HG02610 (cell line): ENCODE results near the gene TBPL2.
"Not testable (repeated sequence)": the region's sequence is repeated elsewhere in the genome, so short reads cannot be mapped to it uniquely, and the experiment has no call there.

Experiments
- ATAC-seq: cut with Tn5 transposase; IDR thresholded peaks from one replicate; pipeline ENCODE4 v1.9.1; 2021; ENCODE audit warnings: mild to moderate bottlenecking, moderate library complexity; ENCODE audit not compliant: unreplicated experiment

Gene TBPL2

DNA sequence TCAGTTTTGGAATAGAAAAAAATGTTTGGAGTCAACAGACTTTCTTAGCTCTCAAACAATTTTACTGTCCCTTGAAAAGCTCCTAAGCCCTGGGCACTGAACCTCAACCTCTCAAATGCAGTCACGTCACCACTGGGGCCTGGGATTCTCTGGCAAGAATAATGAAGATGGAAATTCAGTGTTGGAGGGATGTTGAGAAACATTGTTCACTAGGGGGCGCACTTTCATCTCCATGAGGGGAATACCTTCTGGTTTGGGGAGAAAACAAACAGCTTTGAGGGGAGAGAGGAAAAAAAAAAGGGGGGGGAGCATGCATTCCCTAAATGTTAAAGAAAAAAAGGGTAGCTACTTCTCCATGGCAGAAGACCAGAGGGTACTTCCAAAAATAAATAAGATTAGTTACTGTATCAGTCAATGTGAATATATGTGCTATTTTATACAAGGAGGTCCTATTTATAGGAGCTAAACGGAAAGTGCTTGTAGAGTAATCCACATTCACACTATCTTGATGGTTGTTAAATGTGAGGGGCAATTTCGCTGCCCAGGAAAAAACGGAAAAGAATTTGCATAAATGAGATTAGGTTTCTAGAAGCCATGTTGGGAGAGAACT is 5.8 kb upstream of the TBPL2 start:
- ATAC-seq = no peak

DNA sequence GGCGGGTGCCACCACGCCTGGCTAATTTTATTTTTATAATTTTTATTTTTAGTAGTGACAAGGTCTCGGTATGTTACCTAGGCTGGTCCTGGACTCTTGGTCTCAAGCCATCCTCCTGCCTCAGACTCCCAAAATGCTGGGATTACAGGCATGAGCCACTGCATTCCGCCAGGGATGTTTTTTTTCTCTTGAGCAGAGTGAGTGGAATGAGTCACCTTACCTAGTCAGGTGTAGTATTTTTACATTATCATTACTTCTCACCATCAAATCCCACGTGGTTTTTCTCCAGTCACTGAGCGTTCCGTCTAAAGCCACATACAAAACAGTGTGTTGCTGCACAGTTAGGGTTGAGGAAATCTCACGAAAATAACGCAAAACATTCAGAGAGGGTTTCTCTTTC is 870 bp upstream of the TBPL2 start:
- ATAC-seq = no peak

DNA sequence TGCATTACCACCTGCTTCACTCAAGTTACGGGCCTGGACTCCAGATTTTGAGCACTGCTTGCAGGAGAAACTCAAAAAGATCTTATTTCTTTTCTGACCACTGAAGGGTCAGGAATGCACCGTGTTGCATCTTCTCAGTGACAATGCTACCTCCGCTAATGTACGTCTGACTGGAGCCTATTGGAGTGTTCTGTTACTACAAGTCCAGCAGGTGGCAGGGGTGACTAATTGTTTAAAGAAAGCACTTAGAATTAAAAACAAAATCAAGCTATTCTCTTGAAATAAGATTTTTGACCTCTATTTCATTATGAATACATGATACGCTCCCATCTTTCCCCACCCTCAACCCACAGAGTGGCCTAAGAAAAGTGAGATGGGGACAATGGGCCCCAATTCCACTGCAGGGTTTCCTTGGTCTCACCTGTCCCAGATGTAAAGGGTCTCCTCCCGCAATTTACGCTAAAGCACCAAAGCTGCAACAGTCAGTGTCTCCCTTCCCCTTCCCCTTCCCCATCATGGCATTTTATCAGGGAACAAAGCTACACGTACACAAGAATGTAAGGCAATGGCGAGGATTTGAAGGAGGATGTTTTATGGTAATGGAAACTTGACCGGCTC is 2.2 kb downstream of the TBPL2 start:
- no peak for ATAC-seq

DNA sequence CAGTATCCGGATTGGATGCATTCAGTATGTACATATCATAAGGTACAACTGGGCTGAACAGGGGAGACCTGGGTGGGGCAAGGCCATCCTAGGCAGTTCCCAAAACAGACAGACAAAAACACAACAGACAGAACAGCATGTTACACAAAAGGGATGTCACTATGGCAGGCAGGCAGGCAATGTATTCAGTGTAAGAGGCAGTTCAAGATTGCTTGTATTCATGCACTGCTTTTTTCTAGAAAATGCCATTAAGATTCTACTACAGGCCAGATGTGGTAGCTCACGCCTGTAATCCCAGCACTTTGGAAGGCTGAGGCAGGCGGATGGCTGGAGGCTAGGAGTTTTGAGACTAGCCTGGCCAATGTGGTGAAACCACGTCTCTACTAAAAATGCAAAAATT is 3.5 kb downstream of the TBPL2 start:
- ATAC-seq = no peak

DNA sequence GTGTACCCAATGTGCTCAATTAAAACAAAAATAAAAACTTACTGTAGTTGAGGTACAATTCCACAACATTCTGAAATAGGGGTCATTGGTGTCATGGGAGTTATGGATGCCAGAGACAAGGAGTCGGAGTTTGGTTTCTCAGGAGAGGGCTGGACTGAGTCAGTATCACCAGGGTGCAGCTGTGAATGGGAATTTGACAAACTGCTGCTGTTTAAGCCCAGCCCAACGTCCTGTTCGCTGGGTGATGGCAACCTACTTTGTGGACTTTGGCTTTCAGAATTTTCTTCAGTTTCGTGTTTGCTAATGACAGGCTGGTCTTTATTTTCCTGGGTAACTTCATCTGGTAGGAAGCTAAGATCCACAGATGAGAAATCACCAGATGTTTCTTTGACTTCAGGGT is 3.9 kb downstream of the TBPL2 start:
- ATAC-seq = no peak

DNA sequence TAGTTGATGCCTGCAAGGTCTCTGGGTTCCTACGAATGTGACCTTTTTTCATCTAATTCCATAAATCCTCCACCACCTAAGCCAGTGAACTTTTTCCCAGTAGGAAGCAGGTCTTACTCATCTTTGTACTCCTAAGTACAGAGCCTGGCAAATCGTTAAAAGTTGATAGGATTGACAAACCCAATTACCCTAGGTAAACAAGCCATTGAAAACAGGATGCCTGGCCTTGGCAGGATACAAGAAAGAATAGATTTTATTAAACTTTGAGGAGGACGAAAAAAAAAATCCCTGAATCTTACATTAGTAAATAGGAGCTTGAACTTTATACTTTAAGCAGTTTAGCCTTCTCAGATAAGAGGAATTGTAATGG is 5.6 kb downstream of the TBPL2 start:
- no peak for ATAC-seq

DNA sequence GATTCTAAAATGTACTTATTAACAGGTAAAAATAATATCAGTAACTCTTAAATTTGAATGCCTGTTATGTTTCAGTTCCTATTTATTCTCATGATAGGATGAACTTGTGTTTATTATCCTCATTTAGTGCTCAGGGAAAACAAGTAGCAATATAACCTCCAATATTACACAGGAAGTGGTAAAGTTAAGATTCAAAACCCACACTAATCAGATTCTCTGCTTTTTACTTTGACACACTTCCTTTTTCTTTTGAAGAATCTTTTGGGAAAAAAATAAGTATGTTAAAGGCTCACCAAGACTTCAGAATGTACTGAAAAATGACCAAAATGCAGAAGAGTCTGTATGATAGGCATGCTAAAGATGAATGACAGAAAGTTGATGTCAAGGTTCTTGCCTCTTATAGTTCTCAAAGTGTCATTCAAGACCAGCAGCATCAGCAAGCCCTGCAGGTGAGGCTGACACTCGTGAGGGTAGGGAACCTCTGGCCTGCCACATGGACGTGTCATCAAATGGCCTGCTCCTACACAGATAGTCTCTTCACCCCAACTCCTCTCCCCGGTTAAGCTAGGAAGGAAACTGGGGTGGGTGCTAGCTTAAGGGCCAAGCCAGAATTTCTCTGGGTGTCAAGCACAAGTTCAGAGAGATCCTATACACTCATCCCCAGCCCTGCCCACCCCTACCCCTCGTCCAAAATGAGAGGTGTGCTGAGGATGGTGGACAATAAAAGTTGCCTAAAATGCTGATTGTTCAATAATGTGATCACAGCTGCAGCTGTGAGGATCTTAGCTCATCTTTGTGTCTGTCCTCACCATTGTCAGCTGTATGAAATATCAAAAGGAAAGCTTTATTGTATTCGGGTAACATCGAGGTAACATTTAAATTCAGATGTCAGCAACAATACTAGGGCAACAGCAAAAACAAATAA is 6.3 kb downstream of the TBPL2 start:
- ATAC-seq = no peak

DNA sequence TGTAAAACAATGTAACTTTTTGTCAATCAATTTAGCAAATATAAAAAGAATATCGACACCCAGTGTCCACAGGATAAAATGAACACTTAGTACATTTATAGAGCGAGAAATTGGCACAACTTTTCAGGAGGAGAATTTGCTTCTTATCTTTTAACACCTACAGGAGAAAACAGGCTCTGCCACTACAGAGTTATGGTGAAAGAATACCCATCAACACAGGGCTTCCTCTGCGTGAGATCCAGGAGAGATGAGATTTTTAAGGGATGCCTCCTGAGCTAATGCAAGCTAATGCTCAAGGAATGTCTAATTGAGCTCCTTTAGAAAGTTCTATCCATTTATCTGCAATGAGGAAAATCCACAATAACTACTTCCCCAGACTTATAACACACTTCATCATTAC is 7.8 kb downstream of the TBPL2 start:
- ATAC-seq = no peak

DNA sequence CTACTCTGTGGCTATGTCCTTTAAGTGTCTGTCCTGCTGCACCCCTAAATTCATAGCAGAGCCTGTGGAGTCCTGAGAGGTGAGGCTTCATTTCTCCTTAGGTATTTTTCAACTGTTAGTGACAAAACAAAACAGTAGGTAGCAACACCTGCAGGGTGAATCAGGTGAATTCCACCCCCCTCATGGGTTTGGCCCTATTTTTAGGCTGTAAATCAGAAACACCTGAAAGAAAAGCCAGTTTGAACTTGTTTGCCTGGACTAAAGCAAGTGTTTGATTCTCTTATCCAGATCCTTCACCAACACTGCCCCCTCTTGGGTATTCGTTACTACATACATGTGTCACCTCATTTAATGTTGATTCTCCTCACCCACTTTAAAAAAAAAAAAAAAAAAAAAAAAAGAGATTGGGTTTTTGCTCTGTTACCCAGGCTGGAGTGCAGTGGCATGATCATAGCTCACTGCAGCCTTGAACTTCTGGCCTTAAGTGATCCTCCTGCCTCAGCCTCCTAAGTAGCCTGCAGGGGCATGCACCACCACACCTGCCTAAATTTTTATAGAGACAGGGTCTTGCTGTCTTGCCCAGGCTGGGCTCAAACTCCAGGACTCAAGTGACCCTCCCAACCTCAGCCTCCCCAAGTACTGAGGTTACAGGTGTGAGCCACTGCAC is 10.3 kb downstream of the TBPL2 start:
- peak; percentile 63 for ATAC-seq

DNA sequence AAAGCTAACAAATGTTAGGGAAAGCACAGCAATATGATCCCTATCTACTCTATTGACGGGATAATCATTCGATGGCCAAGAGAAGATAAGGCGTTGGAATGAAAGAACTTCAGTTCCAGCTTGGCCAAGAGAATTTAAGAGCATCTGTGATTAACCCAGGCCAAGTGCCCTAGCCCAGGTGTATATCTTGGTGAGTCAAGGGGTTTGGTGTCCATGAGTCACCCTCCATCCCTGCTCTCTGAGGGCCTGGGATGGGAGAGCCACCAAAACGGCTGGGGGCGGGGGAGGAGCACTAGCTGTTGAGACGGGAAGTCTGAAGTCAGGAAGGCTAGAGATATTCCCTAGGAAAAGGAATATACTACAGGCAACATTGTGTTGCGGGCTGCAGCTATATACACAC is 13.0 kb downstream of the TBPL2 start:
- no peak for ATAC-seq

DNA sequence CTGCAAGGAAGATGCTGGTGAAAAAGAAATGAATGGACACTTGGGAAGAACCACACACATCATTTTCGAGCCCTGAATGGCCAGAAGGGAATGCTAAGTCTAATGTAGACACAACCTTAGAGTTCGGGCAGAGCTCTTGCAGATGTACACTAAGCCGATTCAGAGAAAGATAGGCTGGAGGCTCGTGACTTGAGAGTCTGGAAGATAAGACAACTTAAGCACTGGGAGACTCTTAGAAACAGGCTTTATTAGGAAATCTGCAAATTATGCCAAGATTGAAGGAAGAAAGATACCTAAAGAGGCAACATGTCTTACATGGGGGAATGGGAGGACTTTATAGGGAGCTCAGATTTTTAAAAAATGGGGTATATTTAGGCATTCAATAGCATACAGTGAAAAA is 13.5 kb downstream of the TBPL2 start:
- ATAC-seq = no peak

DNA sequence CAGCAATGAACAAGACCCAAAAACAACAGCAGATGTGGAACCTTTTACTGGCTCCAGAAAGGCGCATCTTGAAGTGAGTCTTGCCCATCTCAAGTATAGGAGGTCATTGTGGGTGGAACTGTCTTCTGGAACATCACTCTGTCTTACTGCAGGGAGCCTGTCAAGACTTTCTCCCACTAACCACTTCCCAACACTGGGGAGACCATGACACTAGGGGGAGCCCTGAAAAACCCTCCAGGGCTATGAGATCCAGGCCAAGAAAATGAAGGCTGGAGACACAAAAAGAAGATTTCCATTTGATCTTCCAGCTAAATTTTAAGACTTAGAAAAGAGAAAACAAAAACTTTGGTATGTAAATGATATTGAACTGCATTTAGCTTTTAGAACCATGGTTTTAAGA is 15.3 kb downstream of the TBPL2 start:
- no peak for ATAC-seq

DNA sequence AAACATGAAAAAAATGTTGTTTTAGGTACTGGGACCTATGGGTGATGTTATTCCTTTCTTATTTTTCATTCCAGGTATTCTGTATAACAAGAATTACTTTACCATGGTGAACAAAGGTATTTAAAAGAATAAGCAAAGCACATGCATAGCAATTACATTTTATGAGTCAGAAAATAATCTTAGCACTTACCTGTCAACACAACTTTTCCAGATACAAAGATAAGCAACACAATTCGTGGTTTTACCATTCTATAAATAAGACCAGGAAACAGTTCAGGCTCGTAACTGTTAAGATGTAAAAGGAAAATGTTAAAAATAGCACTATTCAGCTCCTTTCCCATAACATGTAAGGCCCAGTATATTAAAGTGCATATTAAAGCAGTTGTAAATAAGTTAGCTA is 16.4 kb downstream of the TBPL2 start:
- no peak for ATAC-seq

DNA sequence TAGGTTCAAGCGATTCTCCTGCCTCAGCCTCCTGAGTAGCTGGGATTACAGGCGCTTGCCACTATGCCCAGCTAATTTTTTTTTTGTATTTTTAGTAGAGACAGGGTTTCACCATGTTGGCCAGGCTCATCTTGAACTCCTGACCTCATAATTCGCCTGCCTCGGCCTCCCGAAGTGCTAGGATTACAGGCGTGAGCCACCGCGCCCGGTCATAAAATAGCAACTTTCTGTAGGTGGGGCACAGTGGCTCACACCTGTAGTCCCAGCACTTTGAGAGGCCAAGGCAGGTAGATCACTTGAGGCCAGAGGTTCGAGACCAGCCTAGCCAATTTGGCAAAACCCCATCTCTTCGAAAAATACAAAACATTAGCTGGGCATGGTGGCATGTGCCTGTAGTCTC is 18.1 kb downstream of the TBPL2 start:
- not testable (repeated sequence) for ATAC-seq

DNA sequence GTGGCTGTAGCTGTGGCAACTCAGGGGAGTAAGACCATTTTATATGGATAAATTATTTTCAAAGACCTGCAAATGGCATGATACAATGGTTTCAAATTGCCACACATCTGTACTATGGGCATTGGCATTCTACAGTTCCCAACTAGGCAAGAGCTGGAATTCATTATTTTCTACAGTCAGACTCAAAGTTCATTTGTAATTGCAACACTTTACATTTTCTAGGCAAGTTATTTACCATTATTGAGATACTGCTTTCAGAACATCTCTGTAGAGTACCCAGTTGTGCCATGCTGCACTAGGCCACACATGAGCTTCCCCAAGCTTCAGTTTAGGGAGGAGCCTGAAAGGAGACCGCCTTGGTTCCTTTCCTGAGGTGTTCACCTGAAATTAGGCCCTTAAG is 20.8 kb downstream of the TBPL2 start:
- no peak for ATAC-seq

DNA sequence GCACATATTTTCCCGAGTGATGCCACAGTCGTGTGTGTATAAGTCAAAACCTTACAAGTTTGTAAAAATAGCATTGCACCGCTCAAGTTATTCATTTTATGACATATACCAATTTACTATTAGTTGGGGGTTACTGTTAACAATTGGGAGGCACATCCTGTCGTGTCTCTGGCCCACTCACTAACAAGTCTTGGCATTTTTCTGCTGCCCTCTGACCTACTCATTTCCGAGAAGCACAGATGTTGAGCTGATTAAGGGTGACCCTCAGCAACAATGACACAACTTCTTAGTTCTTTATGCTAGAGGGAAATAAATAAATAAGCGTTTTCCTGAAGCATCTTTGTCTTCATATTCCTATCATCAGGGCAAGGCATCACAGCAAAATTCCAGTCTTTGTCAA is 22.0 kb downstream of the TBPL2 start:
- ATAC-seq = no peak

DNA sequence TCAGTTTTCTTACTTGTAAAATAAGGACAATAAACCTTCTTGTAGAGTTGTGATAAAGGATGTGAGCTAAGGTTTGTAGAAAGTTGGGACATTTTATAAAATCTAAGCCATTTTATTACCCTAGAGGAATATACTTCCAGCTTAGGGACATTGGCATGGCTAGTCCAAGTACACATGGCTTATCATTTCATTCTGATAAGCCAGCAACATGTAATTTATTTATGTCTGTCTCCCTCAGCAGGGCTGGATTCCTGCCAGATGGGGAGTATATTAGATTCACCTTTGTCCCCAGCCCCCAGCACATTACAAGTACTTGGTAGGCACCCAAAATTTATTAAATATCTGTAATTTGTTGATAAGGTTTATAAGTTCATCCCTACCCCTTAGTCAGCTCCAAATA is 22.5 kb downstream of the TBPL2 start:
- ATAC-seq = no peak

DNA sequence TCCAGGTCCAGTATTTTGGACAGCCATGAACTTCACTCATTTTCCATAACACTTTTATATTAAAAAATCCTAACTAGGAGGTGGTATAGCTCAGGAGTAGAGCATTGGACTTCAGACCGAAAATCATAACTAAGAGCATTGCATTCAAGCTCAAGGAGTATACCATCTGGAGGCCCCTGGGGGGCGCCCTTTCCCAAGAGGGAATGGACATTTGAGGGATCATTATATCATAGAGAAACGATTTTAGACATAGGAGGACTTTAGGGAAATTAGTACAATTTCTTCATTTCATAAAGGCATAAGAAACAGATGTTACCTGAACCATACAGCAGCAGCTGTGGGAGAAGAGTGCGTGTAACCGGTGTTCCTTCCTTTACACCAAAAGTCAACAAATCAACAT is 23.6 kb downstream of the TBPL2 start:
- ATAC-seq = no peak

DNA sequence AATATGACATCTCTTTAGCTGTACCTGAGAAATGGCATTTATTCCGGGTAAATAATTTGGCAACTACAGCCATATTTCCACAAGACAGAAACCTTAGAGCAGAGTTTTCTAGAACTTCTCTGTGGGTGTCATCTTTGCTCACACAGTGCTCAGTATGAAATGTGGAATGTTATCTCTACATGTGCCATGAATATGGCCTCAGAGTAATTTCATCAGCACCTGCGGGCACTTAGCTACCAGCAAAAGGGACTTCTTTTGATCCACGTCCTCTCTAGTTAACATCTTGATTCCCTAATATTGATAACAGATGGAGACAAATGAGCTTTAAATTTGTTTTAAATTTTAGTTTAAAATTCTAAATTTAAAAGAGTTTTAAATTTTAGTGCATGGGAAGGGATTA is 25.9 kb downstream of the TBPL2 start:
- ATAC-seq = no peak

DNA sequence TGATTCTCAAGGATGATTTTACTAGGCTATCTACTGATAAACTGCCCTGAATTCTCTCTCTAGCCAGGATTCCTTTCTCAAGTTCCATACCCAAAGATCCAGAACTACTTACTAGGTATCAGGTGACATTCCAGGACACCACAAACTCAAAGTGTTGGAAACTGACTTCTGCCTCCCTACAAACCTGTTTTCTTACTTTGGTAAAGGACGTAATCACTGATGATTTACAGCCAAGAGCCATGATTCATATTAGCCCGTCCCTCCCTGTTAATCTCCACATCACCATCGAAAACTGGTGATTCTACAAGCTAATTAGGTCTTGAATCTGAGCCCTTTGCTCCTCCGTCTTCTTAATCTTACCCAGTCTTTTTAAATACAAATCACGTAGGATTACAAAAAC is 27.7 kb downstream of the TBPL2 start:
- ATAC-seq = no peak
